Esophagus muscularis mucosa (tissue), 4 donors: ENCODE measurements around the gene ZNF592. TPM values are rescaled to one million over a fixed set of nuclear protein-coding genes. Genes with fewer than 3 reads are reported as not detected.
A peak's percentile ranks its signal among the peaks of the same experiment; 100 is the strongest.

Experiments
- DNase-seq: peaks from one replicate; pipeline ENCODE4 v3.0.0-alpha.2; 2017; ENCODE audit errors: extremely low spot score
- H3K27ac ChIP-seq, 4 donors: fragments of 200-600 bp; sonication (generic); replicated peaks in 1 of 4; 1 replicate in 3 of 4; 2 replicates in 1 of 4; pipeline ENCODE4 v1.5.1; 2016 to 2019; ENCODE audit warnings: mild to moderate bottlenecking in 1 of 4
- H3K27me3 ChIP-seq, 4 donors: fragments of 200-600 bp; sonication (generic); one replicate each; pipeline versions ENCODE4 v1.5.1 to v1.6.0; 2016 to 2019
- H3K36me3 ChIP-seq, 4 donors: fragments of 200-600 bp; sonication (generic); one replicate each; pipeline ENCODE4 v1.5.1; 2016 to 2019
- H3K4me1 ChIP-seq, 4 donors: fragments of 200-600 bp; sonication (generic); one replicate each; pipeline ENCODE4 v1.5.1; 2016 to 2019
- H3K4me3 ChIP-seq, 4 donors: fragments of 200-600 bp; sonication (generic); 1 replicate in 2 of 4; 2 replicates in 2 of 4; pipeline ENCODE4 v1.5.1; 2016 to 2019; ENCODE audit warnings: mild to moderate bottlenecking in 4 of 4, moderate library complexity in 1 of 4
- H3K9me3 ChIP-seq, 4 donors: fragments of 200-600 bp; sonication (generic); 1 replicate in 3 of 4; 2 replicates in 1 of 4; pipeline ENCODE4 v1.5.1; 2016 to 2019
- CTCF ChIP-seq, 3 experiments: fragments of 200-600 bp in 2 of 3; fragments of 450-650 bp in 1 of 3; sonication (generic) in 2 of 3; IDR thresholded peaks; one replicate each; pipeline ENCODE4 v1.5.1; 2017 to 2019; ENCODE audit warnings: antibody characterized with exemption in 3 of 3, mild to moderate bottlenecking in 2 of 3, moderate library complexity in 1 of 3
- EP300 ChIP-seq: sonication (generic); formaldehyde crosslinking; IDR thresholded peaks from one replicate; pipeline ENCODE4 v1.6.1; 2017; ENCODE audit warnings: antibody characterized with exemption
- POLR2A ChIP-seq: fragments of 450-650 bp; IDR thresholded peaks from one replicate; pipeline ENCODE4 v1.6.1; 2017; ENCODE audit warnings: antibody characterized with exemption, moderate library complexity, mild to moderate bottlenecking, low read depth
- POLR2AphosphoS5 ChIP-seq, 2 donors: sonication (generic); formaldehyde crosslinking; IDR thresholded peaks; one replicate each; pipeline ENCODE4 v1.6.1; 2017; ENCODE audit warnings: antibody characterized with exemption in 2 of 2
- WGBS: methylation state at CpG from one replicate; pipeline ENCODE4 v1.1.5; 2018; 5-methylcytosine and 5-hydroxymethylcytosine counted together
- intact Hi-C: fragments of 100-400 bp; cut with DNase I; formaldehyde crosslinking; loops from one replicate; pipeline ENCODE4 v1.15.1; 2023
- total RNA-seq, 4 donors: library from RNA; depleted of rRNA; stranded (reverse); fragments of >200 nt; gene quantifications; one replicate each; pipeline versions ENCODE4 v1.1.0 to v1.2.1, GENCODE V29; 2016

The ZNF592 gene
- total RNA-seq, 4 donors from 2014 or later = 13.8 to 22.3 (median 20.2) TPM

GRCh38 chr15:84765675-84766074 lies 17.3 kb downstream of the ZNF592 start:
- no peaks in the 10 kb centered on the region for H3K27me3 ChIP-seq
- no peak overlapping the region for H3K4me3 ChIP-seq
- H3K36me3 ChIP-seq = peaks cover 0 to 54% (median 20%) of the 10 kb centered on the region in 4 donors
- TF ChIP-seq POLR2A (no peak), EP300 (no peak), POLR2AphosphoS5 (IDR thresholded peaks at IDR 0.05) (no peak), CTCF (IDR thresholded peaks at IDR 0.05) (no peak)
- no peak overlapping the region for H3K27ac ChIP-seq
- no peaks in the 10 kb centered on the region for H3K9me3 ChIP-seq
- peaks cover 27 to 51% (median 44%) of the 10 kb centered on the region in 4 donors for H3K4me1 ChIP-seq
- intact Hi-C loops = no loop called here
- WGBS = 94% methylated on average over 4 of the region's 4 CpGs
- no peak for DNase-seq

GRCh38 chr15:84766461-84767035 lies 18.2 kb downstream of the ZNF592 start:
- DNase-seq = no peak
- Histone ChIP-seq H3K4me1 (peaks cover 18 to 49% (median 40%) of the 10 kb centered on the region in 4 donors), H3K27me3 (no peaks in the 10 kb centered on the region), H3K9me3 (no peaks in the 10 kb centered on the region), H3K27ac (no peak overlapping the region), H3K36me3 (peaks cover 0 to 61% (median 20%) of the 10 kb centered on the region in 4 donors), H3K4me3 (no peak overlapping the region)
- WGBS = 90% methylated on average over 6 of the region's 6 CpGs
- TF ChIP-seq EP300 (no peak), CTCF (IDR thresholded peaks at IDR 0.05) (no peak), POLR2A (no peak), POLR2AphosphoS5 (IDR thresholded peaks at IDR 0.05) (no peak)
- intact Hi-C loops = no loop called here

- DNase-seq = no peak
- Histone ChIP-seq H3K4me1 (peaks cover 7 to 26% (median 18%) of the 10 kb centered on the region in 4 donors), H3K27ac (peak overlapping the region in 1 of 4 donors; percentile 19), H3K36me3 (peaks cover 0 to 56% (median 10%) of the 10 kb centered on the region in 4 donors), H3K27me3 (no peaks in the 10 kb centered on the region), H3K4me3 (no peak overlapping the region), H3K9me3 (no peaks in the 10 kb centered on the region)
- WGBS = 44% methylated on average over 5 of the region's 5 CpGs
- TF ChIP-seq POLR2AphosphoS5 (IDR thresholded peaks at IDR 0.05) = no peak
- no peak for TF ChIP-seq CTCF (IDR thresholded peaks at IDR 0.05)
- TF ChIP-seq EP300 = no peak
- TF ChIP-seq POLR2A = no peak
- intact Hi-C loops = no loop called here
Measured at GRCh38 chr15:84772031-84772430, 23.6 kb downstream of the ZNF592 start.

GRCh38 chr15:84772467-84772866 lies 24.1 kb downstream of the ZNF592 start:
- DNase-seq = no peak
- H3K27ac ChIP-seq = no peak overlapping the region
- intact Hi-C loops = no loop called here
- H3K4me3 ChIP-seq = no peak overlapping the region
- H3K27me3 ChIP-seq = no peaks in the 10 kb centered on the region
- H3K36me3 ChIP-seq = peaks cover 0 to 52% (median 10%) of the 10 kb centered on the region in 4 donors
- 45% methylated on average over 2 of the region's 2 CpGs for WGBS
- H3K4me1 ChIP-seq = peaks cover 7 to 26% (median 19%) of the 10 kb centered on the region in 4 donors
- TF ChIP-seq POLR2A = no peak
- no peak for TF ChIP-seq CTCF (IDR thresholded peaks at IDR 0.05)
- no peak for TF ChIP-seq EP300
- no peak for TF ChIP-seq POLR2AphosphoS5 (IDR thresholded peaks at IDR 0.05)
- H3K9me3 ChIP-seq = no peaks in the 10 kb centered on the region

GRCh38 chr15:84773716-84774115 lies 25.3 kb downstream of the ZNF592 start:
- H3K4me3 ChIP-seq = no peak overlapping the region
- H3K36me3 ChIP-seq = peaks cover 0 to 51% (median 12%) of the 10 kb centered on the region in 4 donors
- H3K9me3 ChIP-seq = no peaks in the 10 kb centered on the region
- 83% methylated on average over 3 of the region's 3 CpGs for WGBS
- TF ChIP-seq EP300 (no peak), POLR2A (no peak)
- H3K4me1 ChIP-seq = peaks cover 7 to 26% (median 19%) of the 10 kb centered on the region in 4 donors
- H3K27me3 ChIP-seq = no peaks in the 10 kb centered on the region
- DNase-seq = no peak
- H3K27ac ChIP-seq = no peak overlapping the region
- intact Hi-C loops = no loop called here
